ENCODE measurements around the gene ZC3H6. TPM values are rescaled to one million over a fixed set of nuclear protein-coding genes. Genes with fewer than 3 reads are reported as not detected.

Gene ZC3H6
- total RNA-seq, 1 donor from 2014 or later = 15.8 TPM

DNA sequence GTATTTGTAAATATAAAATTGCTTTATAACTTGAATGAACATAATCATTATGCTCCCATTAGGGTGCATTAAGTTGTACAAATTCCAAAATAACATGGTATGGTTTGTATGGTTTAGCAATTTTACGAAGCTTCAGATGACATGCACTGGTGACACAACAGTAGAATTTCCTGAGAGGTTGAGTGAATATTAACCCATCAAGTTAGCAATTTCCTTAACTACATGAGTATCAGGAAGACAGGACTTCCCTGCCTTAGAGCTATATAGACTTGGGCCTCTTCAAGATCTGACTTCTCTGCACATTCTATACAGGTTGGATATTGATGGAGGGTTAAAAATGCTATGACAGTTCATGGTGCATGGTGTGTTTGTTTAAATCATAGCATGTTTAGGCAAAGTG lies 60.2 kb downstream of the ZC3H6 start:
- H3K4me1 Mint-ChIP-seq = peaks cover 17% of the 10 kb centered on the region
- no peak for DNase-seq (ENCODE audit: low spot score in 2 of 2, unreplicated experiment in 2 of 2)
- peaks cover 13% of the 10 kb centered on the region for H3K36me3 Mint-ChIP-seq
- no peaks in the 10 kb centered on the region for H3K9me3 Mint-ChIP-seq
- TF ChIP-seq CTCF (IDR thresholded peaks at IDR 0.05; ENCODE audit: unreplicated experiment) = no peak
- H3K4me3 Mint-ChIP-seq = no peak overlapping the region
- H3K27me3 Mint-ChIP-seq (ENCODE audit: low read depth) = no peaks in the 10 kb centered on the region
- no peak overlapping the region for H3K27ac Mint-ChIP-seq

- TF ChIP-seq CTCF (IDR thresholded peaks at IDR 0.05; ENCODE audit: unreplicated experiment) = no peak
- Mint-ChIP-seq H3K27ac (peak overlapping the region; percentile 18), H3K9me3 (no peaks in the 10 kb centered on the region), H3K4me1 (peaks cover 27% of the 10 kb centered on the region), H3K27me3 (ENCODE audit: low read depth) (no peaks in the 10 kb centered on the region), H3K4me3 (no peak overlapping the region), H3K36me3 (no peaks in the 10 kb centered on the region)
- no peak for DNase-seq (ENCODE audit: low spot score in 2 of 2, unreplicated experiment in 2 of 2)
Observed at GRCh38 chr2:112339986-112340385, 64.6 kb downstream of the ZC3H6 start.

GRCh38 chr2:112340475-112341267 lies 65.3 kb downstream of the ZC3H6 start:
- Mint-ChIP-seq H3K4me3 (no peak overlapping the region), H3K27ac (peak overlapping the region; percentile 18), H3K9me3 (peaks cover 2% of the 10 kb centered on the region), H3K4me1 (peaks cover 27% of the 10 kb centered on the region), H3K36me3 (no peaks in the 10 kb centered on the region), H3K27me3 (ENCODE audit: low read depth) (no peaks in the 10 kb centered on the region)
- no peak for DNase-seq (ENCODE audit: low spot score in 2 of 2, unreplicated experiment in 2 of 2)
- TF ChIP-seq CTCF (IDR thresholded peaks at IDR 0.05; ENCODE audit: unreplicated experiment) = no peak

GRCh38 chr2:112342067-112342550 lies 66.7 kb downstream of the ZC3H6 start:
- H3K4me1 Mint-ChIP-seq = peaks cover 27% of the 10 kb centered on the region
- DNase-seq (ENCODE audit: low spot score in 2 of 2, unreplicated experiment in 2 of 2) = no peak
- H3K27ac Mint-ChIP-seq = no peak overlapping the region
- no peaks in the 10 kb centered on the region for H3K36me3 Mint-ChIP-seq
- no peak for TF ChIP-seq CTCF (IDR thresholded peaks at IDR 0.05; ENCODE audit: unreplicated experiment)
- H3K27me3 Mint-ChIP-seq (ENCODE audit: low read depth) = no peaks in the 10 kb centered on the region
- H3K9me3 Mint-ChIP-seq = peaks cover 4% of the 10 kb centered on the region
- H3K4me3 Mint-ChIP-seq = no peak overlapping the region

- TF ChIP-seq CTCF (IDR thresholded peaks at IDR 0.05; ENCODE audit: unreplicated experiment) = no peak
- no peaks in the 10 kb centered on the region for H3K36me3 Mint-ChIP-seq
- DNase-seq (ENCODE audit: low spot score in 2 of 2, unreplicated experiment in 2 of 2) = no peak
- peaks cover 4% of the 10 kb centered on the region for H3K9me3 Mint-ChIP-seq
- H3K27ac Mint-ChIP-seq = no peak overlapping the region
- H3K4me3 Mint-ChIP-seq = no peak overlapping the region
- no peaks in the 10 kb centered on the region for H3K27me3 Mint-ChIP-seq (ENCODE audit: low read depth)
- H3K4me1 Mint-ChIP-seq = peaks cover 26% of the 10 kb centered on the region
Observed at GRCh38 chr2:112343827-112344585, 68.6 kb downstream of the ZC3H6 start.

Measured in mesothelial cell of epicardium (in vitro differentiated cells).